Astrocyte of the cerebellum (primary cell): ENCODE data around the gene ACO2.

Experiments
- DNase-seq: peaks from one replicate; pipeline ENCODE4 v3.0.0-alpha.2; 2011; ENCODE audit warnings: low read depth
- H3K4me3 ChIP-seq: 2 replicates; pipeline ENCODE4 v1.5.1; 2011; ENCODE audit warnings: mild to moderate bottlenecking, low read depth, low read length, moderate library complexity
- in situ Hi-C: cut with HindIII; loops from 2 replicates; pipeline ENCODE4 v1.10.0; 2017; ENCODE audit warnings: low sequenced_read_pairs
- TF ChIP-seq, protein P1 (sequence below): IDR thresholded peaks from 2 replicates; pipeline ENCODE4 v1.5.1; 2012; ENCODE audit warnings: low read length, low read depth, moderate library complexity, mild to moderate bottlenecking; ENCODE audit errors: missing control alignments

The ACO2 gene

GRCh38 chr22:41574847-41575381, 106.0 kb downstream of the ACO2 start:
- in situ Hi-C loops, result no loop called here
- no peak for DNase-seq
- H3K4me3 ChIP-seq, result no peak overlapping the region
- TF ChIP-seq, protein P1, sequence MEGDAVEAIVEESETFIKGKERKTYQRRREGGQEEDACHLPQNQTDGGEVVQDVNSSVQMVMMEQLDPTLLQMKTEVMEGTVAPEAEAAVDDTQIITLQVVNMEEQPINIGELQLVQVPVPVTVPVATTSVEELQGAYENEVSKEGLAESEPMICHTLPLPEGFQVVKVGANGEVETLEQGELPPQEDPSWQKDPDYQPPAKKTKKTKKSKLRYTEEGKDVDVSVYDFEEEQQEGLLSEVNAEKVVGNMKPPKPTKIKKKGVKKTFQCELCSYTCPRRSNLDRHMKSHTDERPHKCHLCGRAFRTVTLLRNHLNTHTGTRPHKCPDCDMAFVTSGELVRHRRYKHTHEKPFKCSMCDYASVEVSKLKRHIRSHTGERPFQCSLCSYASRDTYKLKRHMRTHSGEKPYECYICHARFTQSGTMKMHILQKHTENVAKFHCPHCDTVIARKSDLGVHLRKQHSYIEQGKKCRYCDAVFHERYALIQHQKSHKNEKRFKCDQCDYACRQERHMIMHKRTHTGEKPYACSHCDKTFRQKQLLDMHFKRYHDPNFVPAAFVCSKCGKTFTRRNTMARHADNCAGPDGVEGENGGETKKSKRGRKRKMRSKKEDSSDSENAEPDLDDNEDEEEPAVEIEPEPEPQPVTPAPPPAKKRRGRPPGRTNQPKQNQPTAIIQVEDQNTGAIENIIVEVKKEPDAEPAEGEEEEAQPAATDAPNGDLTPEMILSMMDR, result no peak

DNA sequence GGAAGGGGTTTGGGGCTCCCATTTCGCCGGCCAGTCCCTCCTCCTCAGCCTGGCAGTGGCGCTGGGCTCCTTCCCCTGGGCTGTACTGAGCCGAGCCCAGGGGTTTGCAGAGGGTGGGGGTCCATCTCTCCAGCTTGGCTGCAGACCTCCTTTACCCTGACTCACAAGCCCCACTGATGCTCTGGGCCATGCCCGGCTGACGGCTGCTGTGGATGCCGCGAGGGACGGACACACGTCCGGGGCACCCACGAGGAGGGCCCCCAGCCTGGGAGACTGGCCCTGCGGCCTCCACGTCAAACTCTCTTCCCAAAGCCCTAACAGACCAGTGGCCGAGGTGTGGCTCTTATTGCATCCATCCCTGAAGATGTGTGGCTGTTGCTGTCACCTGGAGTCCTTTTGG, 106.6 kb downstream of the ACO2 start:
- in situ Hi-C loops, result no loop called here
- DNase-seq, result no peak
- TF ChIP-seq, protein P1, result no peak
- H3K4me3 ChIP-seq, result no peak overlapping the region

DNA sequence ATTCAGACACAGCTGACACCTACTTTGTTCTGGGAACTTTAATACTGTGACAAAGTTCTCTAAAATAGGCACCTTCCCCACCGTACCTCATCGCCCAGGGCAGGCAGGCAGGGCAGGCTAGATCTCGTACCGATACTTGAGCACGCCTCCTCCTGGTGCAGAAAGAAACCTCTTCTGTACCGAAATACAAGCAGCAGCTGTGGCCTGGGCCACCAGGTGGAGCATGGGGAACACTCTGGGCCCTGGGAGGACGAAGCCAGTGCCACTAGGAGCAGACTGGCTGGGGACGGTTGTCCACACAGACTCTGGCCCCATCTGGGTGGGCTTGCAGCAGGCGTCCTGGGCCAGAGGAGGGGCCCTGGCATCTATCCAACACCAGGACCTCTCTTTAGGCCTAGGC, 108.0 kb downstream of the ACO2 start:
- DNase-seq, result no peak
- in situ Hi-C loops, result no loop called here
- TF ChIP-seq, protein P1, result peak; percentile 81
- no peak overlapping the region for H3K4me3 ChIP-seq

GRCh38 chr22:41578114-41578513, 109.2 kb downstream of the ACO2 start:
- DNase-seq, result no peak
- no peak overlapping the region for H3K4me3 ChIP-seq
- TF ChIP-seq, protein P1, result no peak
- in situ Hi-C loops, result no loop called here
